WTC11 (cell line): ENCODE data around the gene DYNC1I2.

Source experiments
- SP1 ChIP-seq: sonication (generic); formaldehyde crosslinking; conservative IDR thresholded peaks from 2 replicates; pipeline ENCODE4 v1.8.1; 2022; ENCODE audit warnings: missing genetic modification reagents
- ZBTB43 ChIP-seq: sonication (generic); formaldehyde crosslinking; IDR thresholded peaks from 2 replicates; pipeline ENCODE4 v1.8.1; 2023; ENCODE audit warnings: mild to moderate bottlenecking, missing genetic modification reagents
- TF ChIP-seq, protein P1 (sequence below): fragments of 200-600 bp; IDR thresholded peaks from 2 replicates; pipeline ENCODE4 v1.8.0; 2022; ENCODE audit warnings: antibody characterized with exemption

- TF ChIP-seq SP1 (CRISPR knock-in tag), result no peak
- no peak for TF ChIP-seq ZBTB43 (CRISPR knock-in tag)
- TF ChIP-seq, protein P1, sequence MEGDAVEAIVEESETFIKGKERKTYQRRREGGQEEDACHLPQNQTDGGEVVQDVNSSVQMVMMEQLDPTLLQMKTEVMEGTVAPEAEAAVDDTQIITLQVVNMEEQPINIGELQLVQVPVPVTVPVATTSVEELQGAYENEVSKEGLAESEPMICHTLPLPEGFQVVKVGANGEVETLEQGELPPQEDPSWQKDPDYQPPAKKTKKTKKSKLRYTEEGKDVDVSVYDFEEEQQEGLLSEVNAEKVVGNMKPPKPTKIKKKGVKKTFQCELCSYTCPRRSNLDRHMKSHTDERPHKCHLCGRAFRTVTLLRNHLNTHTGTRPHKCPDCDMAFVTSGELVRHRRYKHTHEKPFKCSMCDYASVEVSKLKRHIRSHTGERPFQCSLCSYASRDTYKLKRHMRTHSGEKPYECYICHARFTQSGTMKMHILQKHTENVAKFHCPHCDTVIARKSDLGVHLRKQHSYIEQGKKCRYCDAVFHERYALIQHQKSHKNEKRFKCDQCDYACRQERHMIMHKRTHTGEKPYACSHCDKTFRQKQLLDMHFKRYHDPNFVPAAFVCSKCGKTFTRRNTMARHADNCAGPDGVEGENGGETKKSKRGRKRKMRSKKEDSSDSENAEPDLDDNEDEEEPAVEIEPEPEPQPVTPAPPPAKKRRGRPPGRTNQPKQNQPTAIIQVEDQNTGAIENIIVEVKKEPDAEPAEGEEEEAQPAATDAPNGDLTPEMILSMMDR, result no peak
Observed at GRCh38 chr2:171742760-171743159, 55.5 kb downstream of the DYNC1I2 start.
